RWPE1 (cell line): ENCODE data around the gene MBP.

Source experiments
- CTCF ChIA-PET: fragments of 350-600 bp; sonication (Branson Sonifier 250); formaldehyde crosslinking; extraction: SDS; loops from one replicate; lab custom pipeline; 2021; lab: Yijun Ruan, JAX
- POLR2A ChIA-PET: fragments of 400-600 bp; formaldehyde crosslinking; extraction: SDS; loops from one replicate; lab custom pipeline; 2020; ENCODE audit warnings: antibody characterized with exemption; ENCODE audit not compliant: low non-redundant PET; lab: Yijun Ruan, JAX
- DNase-seq: peaks from one replicate; pipeline ENCODE4 v3.0.0; 2012; ENCODE audit warnings: low spot score
- H3K27ac ChIP-seq: fragments of 450-650 bp; 2 replicates; pipeline ENCODE4 v1.5.1; 2017
- CTCF ChIP-seq: fragments of 450-650 bp; conservative IDR thresholded peaks from 2 replicates; pipeline ENCODE4 v1.5.1; 2017; ENCODE audit warnings: low read depth, mild to moderate bottlenecking

The MBP gene

GRCh38 chr18:77140030-77140429 is 7.4 kb upstream of the MBP start:
- POLR2A ChIA-PET = no interaction called here
- H3K27ac ChIP-seq = peak overlapping the region; percentile 53
- CTCF ChIA-PET = no interaction called here

GRCh38 chr18:77139619-77140018 is 7.0 kb upstream of the MBP start:
- no peak for TF ChIP-seq CTCF
- ChIA-PET POLR2A (no interaction called here), CTCF (no interaction called here)
- no peak overlapping the region for H3K27ac ChIP-seq
- DNase-seq = no peak

More at GRCh38 chr18:77140030-77140429, 7.4 kb upstream of the MBP start:
- DNase-seq = no peak
- TF ChIP-seq CTCF = no peak

GRCh38 chr18:77138270-77138669 is 5.7 kb upstream of the MBP start:
- TF ChIP-seq CTCF = no peak
- ChIA-PET CTCF (no interaction called here), POLR2A (no interaction called here)
- no peak for DNase-seq
- H3K27ac ChIP-seq = no peak overlapping the region

- H3K27ac ChIP-seq = no peak overlapping the region
- DNase-seq = no peak
- ChIA-PET POLR2A (no interaction called here), CTCF (no interaction called here)
- TF ChIP-seq CTCF = no peak
Observed at GRCh38 chr18:77137851-77138250, 5.3 kb upstream of the MBP start.

DNA sequence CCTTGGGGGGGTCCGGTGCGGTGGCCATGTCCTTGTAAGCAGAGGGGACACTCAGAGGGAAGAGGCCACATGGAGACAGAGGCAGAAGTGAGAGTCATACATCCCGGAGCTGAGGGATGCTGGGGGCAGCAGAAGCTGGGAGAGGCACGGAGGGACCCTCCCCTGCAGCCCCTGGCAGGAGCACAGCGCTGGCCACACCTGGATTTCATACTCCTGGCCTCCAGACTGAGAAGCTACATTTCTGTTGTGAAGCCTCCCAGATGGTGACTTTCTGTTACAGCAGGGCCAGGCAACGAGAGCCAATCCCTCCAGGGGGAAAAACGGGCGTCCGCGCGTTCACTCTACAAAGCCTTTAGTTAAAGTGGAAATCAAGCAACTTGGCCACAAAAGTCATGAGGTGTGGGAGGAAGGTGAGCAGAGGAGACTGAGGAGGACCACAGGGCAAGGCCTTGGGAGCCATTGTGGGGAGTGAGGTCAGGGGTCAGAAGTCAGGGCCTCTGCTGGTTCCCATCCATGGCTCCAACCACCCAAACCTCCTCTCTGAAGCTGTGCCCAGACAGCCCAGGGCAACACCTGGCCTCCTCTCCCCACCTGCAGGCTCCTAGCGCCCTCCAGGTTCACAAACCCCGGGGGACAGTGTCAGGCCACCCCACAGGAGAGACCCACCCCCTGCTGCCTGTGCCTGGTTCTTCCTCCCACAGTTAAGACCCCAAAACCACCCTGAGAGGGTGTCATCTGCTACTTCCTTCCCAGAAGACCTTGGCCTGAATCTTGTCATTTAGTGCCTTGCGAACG is 4.5 kb upstream of the MBP start:
- CTCF ChIA-PET = no interaction called here
- no peak for DNase-seq
- no peak overlapping the region for H3K27ac ChIP-seq
- POLR2A ChIA-PET = no interaction called here
- TF ChIP-seq CTCF = no peak

DNA sequence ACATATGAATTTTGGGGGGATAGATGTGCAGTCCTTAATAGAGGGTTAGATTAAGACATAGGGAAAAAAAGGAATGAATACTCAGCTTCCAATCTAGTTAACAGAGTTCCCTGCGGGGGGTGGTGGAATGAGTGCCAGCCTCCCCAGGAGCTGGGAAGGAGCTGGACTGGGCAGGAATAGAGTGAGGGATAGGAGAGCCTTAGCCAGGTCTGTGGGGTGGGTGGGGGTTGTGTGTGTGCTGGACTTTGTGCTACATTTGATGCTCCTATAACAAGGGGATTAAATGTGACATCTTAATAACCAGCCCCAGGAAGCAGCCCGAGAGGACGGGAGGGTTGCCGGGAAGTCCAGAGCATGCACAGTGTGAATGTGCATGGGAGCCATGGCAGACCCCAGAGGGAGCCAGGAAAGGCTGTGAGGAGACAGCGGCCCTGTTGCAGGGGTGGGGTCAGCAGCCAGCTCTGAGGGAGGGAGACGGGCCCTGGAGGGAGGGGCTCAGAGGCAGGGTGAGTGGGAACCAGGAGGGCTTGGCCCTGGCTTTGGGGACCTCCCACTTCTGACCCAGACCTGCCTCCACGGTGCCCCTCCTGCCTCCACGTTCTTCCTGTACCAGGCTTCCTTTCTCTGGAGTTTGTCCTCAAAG is 3.6 kb upstream of the MBP start:
- DNase-seq = no peak
- ChIA-PET CTCF (no interaction called here), POLR2A (no interaction called here)
- no peak overlapping the region for H3K27ac ChIP-seq
- no peak for TF ChIP-seq CTCF
